Adipose tissue (tissue), 3 donors: ENCODE measurements around the gene TTPAL. TPM values are rescaled to one million over a fixed set of nuclear protein-coding genes. Genes with fewer than 3 reads are reported as not detected.

Experiments used
- H3K27ac ChIP-seq: one replicate; pipeline ENCODE4 v1.5.1; 2013; ENCODE audit warnings: low read depth, low read length
- WGBS, 3 donors: extraction: QIAGEN DNeasy Blood & Tissue Kit; methylation state at CpG; one replicate each; pipeline ENCODE4 v1.1.7; 2013; 5-methylcytosine and 5-hydroxymethylcytosine counted together
- polyA plus RNA-seq, 3 donors: library from polyadenylated mRNA; stranded (reverse); fragments of 200-250 nt; gene quantifications; one replicate each; pipeline ENCODE4 v1.2.3, GENCODE V29; 2013
- donor health status: healthy with polysubstance abuse.
- donor health status: Bipolar disorder and iron deficiency.
- donor health status: healthy.

TTPAL gene
- polyA plus RNA-seq, result 10 to 100 TPM in 1 of 3 donors, 1 to 10 TPM in 2; 2.9 to 12.6 (median 8.2) TPM

- H3K27ac ChIP-seq, result peak within 1 kb of the TSS; percentile 14
- 2 to 3% (median 3%) methylated on average over 54 to 55 of the region's 55 CpGs for WGBS, 3 donors
Observed at GRCh38 chr20:44475694-44476560, at the start of gene TTPAL. TSS of gene TTPAL (plus strand) at chr20:44475874. CDS start at chr20:44480000, 4,126 bp downstream.

GRCh38 chr20:44425923-44426322 lies 49.8 kb upstream of the TTPAL start:
- no peak overlapping the region for H3K27ac ChIP-seq
- WGBS, 3 donors, result 81 to 94% (median 82%) methylated on average over 2 of the region's 2 CpGs

GRCh38 chr20:44426879-44427790 lies 48.5 kb upstream of the TTPAL start:
- 85 to 86% (median 86%) methylated on average over 10 of the region's 10 CpGs for WGBS, 3 donors
- H3K27ac ChIP-seq, result no peak overlapping the region

- no peak overlapping the region for H3K27ac ChIP-seq
- WGBS, 3 donors, result 84 to 91% (median 84%) methylated on average over 3 of the region's 3 CpGs
Observed at GRCh38 chr20:44427804-44428173, 47.9 kb upstream of the TTPAL start.

- no peak overlapping the region for H3K27ac ChIP-seq
- WGBS, 3 donors, result 87 to 92% (median 90%) methylated on average over 8 of the region's 8 CpGs
Observed at GRCh38 chr20:44428174-44429016, 47.3 kb upstream of the TTPAL start.

GRCh38 chr20:44429017-44429339 lies 46.7 kb upstream of the TTPAL start:
- no peak overlapping the region for H3K27ac ChIP-seq
- 83 to 92% (median 84%) methylated on average over 2 of the region's 2 CpGs for WGBS, 3 donors

GRCh38 chr20:44429419-44430269 lies 46.0 kb upstream of the TTPAL start:
- 88 to 89% (median 88%) methylated on average over 17 of the region's 17 CpGs for WGBS, 3 donors
- H3K27ac ChIP-seq, result no peak overlapping the region

GRCh38 chr20:44430270-44431065 lies 45.2 kb upstream of the TTPAL start:
- H3K27ac ChIP-seq, result no peak overlapping the region
- WGBS, 3 donors, result 82 to 94% (median 85%) methylated on average over 7 of the region's 7 CpGs

GRCh38 chr20:44431118-44431501 lies 44.6 kb upstream of the TTPAL start:
- H3K27ac ChIP-seq, result no peak overlapping the region
- WGBS, 3 donors, result 53 to 63% (median 54%) methylated on average over 4 of the region's 4 CpGs

GRCh38 chr20:44431502-44432234 lies 44.0 kb upstream of the TTPAL start:
- WGBS, 3 donors, result 60 to 63% (median 62%) methylated on average over 11 of the region's 11 CpGs
- no peak overlapping the region for H3K27ac ChIP-seq

- 77 to 81% (median 80%) methylated on average over 8 of the region's 8 CpGs for WGBS, 3 donors
- no peak overlapping the region for H3K27ac ChIP-seq
Observed at GRCh38 chr20:44432618-44433577, 42.8 kb upstream of the TTPAL start.

- H3K27ac ChIP-seq, result no peak overlapping the region
- 46 to 79% (median 74%) methylated on average over 24 of the region's 24 CpGs for WGBS, 3 donors
Observed at GRCh38 chr20:44433751-44434538, 41.7 kb upstream of the TTPAL start.

GRCh38 chr20:44435630-44436335 lies 39.9 kb upstream of the TTPAL start:
- 68 to 69% (median 69%) methylated on average over 12 of the region's 12 CpGs for WGBS, 3 donors
- H3K27ac ChIP-seq, result no peak overlapping the region

GRCh38 chr20:44436393-44436792 lies 39.3 kb upstream of the TTPAL start:
- no peak overlapping the region for H3K27ac ChIP-seq
- 68 to 74% (median 70%) methylated on average over 12 of the region's 12 CpGs for WGBS, 3 donors
